NK-92 (cell line): ENCODE measurements around the gene KANK3.
"Not testable (repeated sequence)": the region's sequence is repeated elsewhere in the genome, so short reads cannot be mapped to it uniquely, and the experiment has no call there.

ENCODE experiments used
- DNase-seq: peaks from one replicate; lab custom pipeline; 2025; ENCODE audit not compliant: unreplicated experiment; lab: John Stamatoyannopoulos, UW

The KANK3 gene

DNA sequence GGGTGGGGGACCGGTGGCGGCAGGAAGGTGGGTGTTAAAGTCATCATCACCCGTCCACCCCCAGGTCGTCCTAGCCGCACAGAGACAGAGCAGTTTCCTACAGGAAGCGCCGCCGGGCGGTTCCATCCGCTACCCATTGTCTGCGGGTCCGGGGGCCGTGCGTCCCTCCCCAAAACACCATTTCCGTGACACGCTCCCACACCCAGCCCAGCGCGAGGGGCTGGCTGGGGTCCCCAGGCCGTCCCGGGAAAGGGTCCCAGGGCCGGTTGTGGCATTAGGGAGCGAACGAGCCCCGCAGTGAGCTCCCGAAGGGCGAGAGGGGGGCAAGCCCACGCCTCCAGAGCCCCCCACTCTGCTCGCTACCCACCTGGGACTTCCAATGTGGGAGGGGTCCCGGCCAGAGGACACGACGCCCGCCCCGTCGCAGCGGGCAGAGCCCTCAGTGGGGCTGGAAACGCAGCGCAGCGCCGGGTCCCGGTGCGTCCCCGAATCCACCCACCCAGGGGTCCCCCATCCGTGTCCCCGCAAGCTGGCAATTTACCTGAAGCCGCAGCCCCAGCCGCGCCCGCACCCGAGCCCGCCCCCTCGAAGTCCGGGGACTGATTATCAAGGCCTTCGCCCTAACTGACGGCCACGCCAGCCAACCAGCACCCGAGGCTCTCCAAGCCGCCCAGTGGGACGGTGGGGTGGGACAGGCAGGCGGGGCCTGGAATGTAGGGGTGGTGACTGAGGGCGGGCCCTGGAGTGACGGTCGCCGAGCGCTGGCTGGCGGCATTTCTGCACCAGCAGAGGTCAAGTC, at the start of gene KANK3:
Gene KANK3 (minus strand): TSS at position 579 of the 799 bp plus-strand sequence. CDS start 5,434 bp downstream, outside the sequence.
- peak; percentile 69 for DNase-seq

DNA sequence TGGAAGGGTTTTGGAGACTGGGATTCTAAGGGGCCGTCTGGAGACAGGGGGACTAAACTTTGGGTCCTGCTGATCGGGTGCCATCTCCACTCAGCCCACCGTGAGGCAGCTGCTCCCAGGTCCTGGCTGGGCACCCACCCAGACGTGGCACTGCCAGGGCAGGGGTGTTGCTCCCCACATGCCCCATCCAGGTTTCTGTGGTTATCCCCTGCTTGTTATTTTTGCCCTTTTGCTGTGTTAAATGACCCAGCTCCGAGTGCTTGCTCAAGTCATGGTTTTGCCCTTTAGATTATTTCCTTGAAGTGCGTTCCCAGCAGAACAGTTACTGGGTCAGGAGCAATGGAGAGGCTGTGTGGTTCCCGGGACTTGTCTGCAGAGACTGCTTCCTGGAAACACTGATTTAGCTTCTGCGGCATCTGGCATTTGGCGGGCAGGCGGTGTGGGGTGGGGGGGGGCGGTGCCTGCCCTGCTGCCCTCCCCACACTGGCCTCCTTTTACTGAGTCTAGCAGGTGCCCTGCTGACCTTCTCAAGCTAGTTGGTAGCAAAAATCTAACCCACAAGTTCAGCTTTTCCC, 49.0 kb upstream of the KANK3 start:
- no peak for DNase-seq

DNA sequence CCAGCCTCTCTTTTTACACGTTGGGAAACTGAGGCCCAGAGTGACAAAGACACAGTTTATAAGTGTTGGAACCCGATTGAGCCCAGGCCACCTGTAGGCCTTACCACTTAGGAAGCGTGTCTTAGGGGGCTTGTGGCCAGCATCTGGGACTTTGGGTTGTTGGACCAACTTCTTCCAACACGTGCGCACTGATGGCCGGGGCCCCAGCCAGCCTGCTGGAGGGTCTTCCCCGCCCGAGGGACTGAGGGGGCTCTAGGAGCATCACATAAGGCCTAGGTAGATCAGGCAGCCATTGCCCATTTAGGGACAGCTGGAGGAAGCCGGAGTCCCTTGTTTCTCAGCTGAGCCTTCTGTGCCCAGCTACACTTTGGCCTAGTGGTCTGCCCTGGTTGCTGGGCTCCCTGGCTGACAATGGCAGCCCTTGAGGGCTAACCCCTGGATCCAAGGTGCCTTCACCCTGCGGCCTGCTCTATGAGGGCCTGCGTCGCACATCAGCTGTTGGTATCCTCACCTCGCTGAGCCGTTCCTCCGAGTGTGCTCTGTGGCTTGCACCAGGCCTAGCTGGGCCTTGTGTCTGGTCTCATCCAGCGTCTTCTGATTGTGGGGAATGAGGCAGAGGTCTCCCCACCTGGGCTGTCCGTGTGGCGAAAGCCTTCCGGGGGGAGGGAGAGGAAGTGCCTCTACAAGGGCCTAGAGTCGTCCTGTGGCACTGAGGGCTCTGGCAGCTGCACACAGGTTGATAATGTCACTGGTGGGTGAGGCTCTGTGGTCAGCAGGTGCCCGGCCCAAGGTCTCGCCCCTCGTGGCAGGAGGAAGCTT, 48.3 kb upstream of the KANK3 start:
- no peak for DNase-seq

DNA sequence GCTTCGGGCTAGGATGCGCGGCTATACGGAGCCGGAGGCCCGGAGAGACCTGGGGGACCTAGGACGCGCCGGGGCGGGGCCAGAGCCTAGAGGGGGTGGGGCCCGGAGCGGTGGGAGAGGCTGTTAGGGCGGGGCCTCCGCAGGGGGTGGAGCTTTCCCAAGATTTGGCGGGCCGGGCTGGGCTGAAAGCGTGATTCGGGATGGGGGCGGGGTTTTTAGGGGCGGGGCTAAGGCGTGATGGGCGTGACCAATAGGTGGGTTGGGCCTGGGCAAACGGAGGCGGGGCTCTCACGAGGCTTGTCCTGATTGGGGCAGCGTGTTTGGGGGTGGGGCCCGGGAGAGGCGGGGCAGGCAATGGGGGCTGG, 47.5 kb upstream of the KANK3 start:
- DNase-seq, result peak; percentile 43

DNA sequence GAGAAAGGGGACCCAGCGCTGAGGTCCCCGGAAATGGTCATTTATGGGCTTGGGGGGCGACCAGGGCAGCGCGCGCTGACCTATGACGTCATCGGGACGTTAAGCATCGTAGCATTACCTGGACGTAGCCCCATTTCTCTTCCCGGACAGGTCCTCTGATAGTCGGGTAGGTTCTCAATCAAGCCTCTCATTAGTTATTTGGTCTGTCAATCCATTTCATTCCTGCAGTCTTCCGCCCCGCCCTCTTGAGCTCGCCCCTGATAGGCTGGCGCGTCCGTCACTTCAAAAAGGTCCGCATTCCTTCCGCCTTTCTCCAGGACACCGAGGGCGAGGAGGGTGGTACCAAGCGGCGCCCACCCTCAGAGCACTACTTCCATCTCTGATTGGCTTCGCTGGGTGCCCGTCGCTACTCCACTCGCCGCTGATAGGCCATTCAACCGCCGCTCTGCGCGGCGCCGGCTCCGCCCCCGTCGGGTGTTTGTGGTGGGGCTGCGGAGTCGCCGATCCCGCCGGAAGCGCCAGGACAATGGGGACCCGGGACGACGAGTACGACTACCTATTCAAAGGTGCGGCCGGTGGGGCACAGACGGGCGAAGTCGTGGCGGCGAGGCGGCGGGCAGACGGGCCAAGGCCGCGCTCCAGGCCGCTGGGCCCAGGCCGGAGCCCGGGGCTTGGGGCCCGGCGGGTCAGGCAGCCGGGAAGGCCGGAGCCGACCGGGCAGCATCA, 47.0 kb upstream of the KANK3 start, which contains the start of gene RAB11B:
Gene RAB11B (plus strand): TSS at position 470 of the 726 bp plus-strand sequence. CDS start 57 bp downstream, at position 527.
- peak; percentile 93 for DNase-seq

DNA sequence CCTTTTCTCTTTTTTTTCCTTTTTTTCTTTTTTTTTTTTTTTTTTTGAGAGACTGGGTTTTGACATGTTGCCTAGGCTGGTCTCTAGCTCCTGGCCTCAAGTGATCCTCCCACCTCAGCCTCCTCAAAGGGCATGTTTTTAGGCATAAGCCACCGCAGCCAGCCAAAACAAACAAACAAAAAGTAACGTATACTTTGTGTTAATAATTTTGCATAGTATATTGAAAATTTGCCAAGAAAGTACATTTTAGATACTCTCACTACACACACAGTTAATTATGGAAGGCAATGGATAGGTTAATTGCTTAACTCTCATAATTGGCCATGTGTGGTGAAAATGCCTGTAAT, 45.5 kb upstream of the KANK3 start:
- DNase-seq, result no peak

DNA sequence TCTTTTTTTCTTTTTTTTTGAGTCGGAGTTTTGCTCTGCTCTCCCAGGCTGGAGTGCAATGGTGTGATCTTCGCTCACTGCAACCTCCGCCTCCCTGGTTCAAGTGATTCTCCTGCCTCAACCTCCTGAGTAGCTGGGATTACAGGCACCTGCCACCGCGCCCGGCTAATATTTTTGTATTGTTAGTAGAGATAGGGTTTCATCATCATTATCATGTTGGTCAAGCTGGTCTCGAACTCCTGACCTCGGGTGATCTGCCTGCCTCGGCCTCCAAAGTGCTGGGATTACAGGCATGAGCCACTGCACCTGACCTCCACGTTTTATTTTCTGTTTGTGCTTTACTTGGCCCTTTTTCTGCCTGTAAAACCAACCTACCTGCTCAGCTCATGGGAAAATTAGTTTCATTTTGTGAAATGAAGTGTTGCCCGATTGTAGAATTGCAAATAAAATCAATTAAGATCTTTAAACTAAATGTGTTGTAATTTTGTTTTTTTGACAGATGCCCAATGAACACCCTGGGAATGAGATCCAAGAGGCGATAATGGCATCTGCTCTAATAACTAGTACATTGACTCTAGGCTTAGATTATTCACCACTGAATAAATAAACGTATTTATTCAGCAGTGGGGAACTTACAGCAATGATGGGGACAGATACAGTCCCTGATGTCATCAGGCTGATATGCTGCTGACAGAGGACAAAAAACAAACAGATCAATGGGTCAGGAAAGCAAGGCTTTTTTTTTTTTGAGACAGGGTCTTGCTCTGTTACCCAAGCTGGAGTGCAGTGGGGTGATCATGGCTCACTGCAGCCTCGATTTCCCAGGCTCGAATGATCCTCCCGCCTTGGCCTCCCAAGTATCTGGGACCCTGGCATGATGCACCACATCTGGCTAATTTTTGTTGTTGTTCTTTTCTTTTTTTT, 44.9 kb upstream of the KANK3 start:
- no peak for DNase-seq

DNA sequence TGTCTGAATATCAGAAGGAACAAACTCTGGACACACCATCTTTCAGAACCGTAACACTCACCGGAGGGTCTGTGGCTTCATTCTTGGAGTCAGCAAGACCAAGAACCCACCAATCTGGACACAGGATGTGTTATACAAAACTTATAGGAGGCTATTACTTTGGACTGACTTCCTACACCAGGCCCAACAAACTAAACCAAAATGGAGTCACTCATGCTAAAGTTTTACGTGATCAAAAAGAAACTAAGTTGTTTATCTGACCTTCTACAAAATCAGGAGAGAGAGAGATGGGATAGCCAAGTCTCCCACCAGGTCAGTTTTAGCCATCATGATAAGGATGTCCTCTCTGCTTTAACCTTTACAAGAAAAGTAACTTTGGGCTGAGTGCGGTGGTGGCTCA, 43.9 kb upstream of the KANK3 start:
- no peak for DNase-seq

DNA sequence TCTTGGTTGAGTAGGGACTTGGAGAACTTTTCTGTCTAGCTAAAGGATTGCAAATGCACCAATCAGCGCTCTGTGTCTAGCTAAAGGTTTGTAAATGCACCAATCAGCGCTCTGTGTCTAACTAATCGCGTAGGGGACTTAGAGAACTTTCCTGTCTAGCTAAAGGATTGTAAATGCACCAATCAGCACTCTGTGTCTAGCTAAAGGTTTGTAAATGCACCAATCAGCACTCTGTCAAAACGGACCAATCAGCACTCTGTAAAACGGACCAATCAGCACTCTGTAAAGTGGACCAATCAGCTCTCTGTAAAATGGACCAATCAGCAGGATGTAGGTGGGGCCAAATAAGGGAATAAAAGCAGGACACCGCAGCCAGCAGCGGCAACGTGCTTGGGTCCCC, 43.4 kb upstream of the KANK3 start:
- DNase-seq, result not testable (repeated sequence)

DNA sequence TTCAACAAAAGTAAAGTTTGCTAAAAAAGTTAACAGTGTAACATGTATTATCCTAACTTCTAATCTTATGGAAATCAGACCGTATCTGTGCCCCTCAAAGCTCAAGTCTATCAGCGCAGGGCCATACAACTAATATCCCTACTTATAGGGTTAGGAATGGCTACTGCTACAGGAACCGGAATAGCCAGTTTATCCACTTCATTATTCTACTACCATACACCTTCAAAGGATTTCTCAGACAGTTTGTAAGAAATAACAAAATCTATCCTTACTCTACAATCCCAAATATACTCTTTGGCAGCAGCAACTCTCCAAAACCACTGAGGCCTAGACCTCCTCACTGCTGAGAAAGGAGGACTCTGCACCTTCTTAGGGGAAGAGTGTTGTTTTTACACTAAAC, 42.5 kb upstream of the KANK3 start:
- not testable (repeated sequence) for DNase-seq

DNA sequence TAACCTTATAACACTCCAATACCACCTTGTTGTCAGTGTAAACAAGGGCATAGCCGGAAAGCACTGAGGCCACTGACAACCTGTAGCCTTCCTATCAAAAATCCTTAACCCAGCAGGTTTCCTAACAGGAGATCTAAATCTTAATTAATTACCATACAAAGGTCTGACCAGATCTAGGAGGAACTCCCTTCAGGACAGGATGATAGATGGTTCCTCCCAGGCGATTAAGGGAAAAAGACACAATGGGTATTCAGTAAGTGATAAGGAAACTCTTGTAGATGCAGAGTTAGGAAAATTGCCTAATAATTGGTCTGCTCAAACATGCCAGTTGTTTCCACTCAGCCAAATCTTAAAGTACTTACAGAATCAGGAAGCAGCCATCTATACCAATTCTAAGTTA, 42.0 kb upstream of the KANK3 start:
- DNase-seq, result not testable (repeated sequence)

DNA sequence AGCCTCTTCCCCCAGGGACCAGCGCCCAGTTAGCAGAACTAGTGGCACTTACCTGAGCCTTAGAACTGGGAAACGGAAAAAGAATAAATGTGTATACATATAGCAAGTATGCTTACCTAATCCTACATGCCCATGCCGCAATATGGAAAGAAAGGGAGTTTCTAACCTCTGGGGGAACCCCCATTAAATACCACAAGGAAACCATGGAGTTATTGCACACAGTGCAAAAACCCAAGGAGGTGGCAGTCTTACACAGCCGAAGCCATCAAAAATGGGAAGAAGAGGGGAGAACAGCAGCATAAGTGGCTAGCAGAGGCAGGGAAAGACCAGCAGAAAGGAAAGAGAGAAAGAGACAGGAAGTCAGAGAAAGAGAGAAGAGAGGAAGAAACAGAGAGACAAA, 41.5 kb upstream of the KANK3 start:
- not testable (repeated sequence) for DNase-seq

DNA sequence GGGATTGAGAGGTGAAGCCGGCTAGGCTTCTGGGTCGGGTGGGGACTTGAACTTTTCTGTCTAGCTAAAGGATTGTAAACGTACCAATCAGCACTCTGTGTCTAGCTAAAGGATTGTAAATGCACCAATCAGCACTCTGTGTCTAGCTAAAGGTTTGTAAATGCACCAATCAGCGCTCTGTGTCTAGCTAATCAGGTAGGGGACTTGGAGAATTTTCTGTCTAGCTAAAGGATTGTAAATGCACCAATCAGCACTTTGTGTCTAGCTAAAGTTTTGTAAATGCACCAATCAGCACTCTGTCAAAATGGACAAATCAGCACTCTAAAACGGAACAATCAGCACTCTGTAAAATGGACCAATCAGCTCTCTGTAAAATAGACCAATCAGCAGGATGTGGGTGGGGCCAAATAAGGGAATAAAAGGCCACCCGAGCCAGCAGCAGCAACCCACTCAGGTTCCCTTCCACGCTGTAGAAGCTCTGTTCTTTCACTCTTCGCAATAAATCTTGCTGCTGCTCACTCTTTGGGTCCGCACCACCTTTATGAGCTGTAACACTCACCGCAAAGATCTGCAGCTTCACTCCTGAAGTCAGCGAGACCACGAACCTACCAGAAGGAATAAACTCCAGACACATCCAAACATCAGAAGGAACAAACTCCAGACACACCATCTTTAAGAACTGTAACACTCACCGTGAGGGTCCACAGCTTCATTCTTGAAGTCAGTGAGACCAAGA, 36.3 kb upstream of the KANK3 start:
- not testable (repeated sequence) for DNase-seq

DNA sequence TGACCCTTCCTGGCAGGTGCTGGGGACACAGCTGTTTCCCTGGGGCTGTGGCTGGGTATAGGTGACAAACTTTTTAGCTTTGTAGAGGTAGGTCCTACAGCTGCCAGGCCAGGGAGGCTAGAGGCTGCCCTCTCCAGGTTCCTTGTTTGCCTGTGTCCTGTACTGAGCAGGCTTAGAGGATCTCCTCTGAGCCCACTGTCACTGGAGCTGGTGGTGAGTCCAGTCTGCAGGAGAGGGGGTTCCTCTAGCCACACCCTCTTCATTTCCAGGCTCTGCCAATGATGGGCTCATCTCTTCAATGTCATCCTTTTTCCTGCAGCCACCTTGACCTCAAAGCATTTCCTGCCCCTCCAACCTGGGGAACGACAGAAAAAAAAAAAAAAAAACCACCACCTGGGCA, 34.5 kb upstream of the KANK3 start:
- DNase-seq, result no peak

DNA sequence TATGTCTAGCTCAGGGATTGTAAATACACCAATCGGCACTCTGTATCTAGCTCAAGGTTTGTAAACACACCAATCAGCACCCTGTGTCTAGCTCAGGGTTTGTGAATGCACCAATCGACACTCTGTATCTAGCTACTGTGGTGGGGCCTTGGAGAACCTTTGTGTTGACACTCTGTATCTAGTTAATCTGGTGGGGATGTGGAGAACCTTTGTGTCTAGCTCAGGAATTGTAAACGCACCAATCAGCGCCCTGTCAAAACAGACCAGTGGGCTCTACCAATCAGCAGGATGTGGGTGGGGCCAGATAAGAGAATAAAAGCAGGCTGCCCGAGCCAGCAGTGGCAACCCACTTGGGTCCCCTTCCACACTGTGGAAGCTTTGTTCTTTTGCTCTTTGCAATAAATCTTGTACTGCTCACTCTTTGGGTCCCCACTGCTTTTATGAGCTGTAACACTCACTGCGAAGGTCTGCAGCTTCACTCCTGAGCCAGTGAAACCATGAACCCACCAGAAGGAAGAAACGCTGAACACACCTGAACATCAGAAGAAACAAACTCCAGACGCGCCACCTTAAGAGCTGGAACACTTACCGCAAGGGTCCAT, 33.4 kb upstream of the KANK3 start:
- DNase-seq, result not testable (repeated sequence)

DNA sequence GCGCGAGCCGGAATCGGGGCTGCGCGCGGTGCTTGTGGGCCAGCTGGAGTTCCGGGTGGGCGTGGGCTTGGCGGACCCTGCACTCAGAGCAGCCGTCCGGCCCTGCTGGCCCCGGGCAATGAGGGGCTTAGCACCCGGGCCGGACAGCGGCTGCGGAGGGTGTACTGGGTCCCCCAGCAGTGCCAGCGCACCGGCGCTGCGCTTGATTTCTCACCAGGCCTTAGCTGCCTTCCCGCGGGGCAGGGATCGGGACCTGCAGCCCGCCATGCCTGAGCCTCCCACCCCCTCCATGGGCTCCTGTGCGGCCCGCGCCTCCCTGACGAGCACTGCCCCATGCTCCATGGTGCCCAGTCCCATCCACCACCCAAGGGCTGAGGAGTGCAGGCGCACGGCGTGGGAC, 32.7 kb upstream of the KANK3 start:
- not testable (repeated sequence) for DNase-seq

DNA sequence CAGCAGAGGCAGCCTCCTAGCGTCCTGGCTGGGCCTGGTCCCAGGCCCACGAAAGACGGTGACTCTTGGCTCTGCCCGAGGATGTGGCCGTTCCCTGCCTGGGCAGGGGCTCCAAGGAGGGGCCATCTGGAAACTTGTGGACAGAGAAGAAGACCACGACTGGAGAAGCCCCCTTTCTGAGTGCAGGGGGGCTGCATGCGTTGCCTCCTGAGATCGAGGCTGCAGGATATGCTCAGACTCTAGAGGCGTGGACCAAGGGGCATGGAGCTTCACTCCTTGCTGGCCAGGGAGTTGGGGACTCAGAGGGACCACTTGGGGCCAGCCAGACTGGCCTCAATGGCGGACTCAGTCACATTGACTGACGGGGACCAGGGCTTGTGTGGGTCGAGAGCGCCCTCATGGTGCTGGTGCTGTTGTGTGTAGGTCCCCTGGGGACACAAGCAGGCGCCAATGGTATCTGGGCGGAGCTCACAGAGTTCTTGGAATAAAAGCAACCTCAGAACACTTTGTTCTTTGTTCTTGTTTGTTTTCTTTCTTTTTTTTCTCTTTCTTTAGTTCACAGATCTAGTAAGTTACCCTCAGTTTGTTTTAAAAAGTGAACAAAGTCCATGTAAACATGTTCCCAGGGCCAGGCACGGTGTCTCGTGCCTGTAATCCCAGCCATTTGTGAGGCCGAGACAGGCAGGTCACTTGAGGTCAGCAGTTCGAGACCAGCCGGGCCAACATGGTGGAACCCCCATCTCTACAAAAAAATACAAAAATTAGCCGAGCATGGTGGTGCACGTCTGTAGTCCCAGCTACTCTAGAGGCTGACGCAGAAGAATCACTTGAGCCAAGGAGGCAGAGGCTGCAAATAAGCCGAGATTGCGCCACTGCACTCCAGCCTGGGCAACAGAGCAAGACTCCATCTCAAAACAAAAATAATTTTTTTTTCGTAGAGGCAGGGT, 31.1 kb upstream of the KANK3 start:
- DNase-seq, result no peak
